Heart left ventricle (tissue), 13 donors: Measurements from ENCODE around the gene HIRIP3.

ENCODE experiments used
- POLR2A ChIP-seq, 2 donors: fragments of 450-650 bp; IDR thresholded peaks; one replicate each; pipeline ENCODE4 v1.6.1; 2017; ENCODE audit warnings: antibody characterized with exemption in 2 of 2, mild to moderate bottlenecking in 2 of 2, moderate library complexity in 2 of 2
- TF ChIP-seq, protein P1 (sequence below), 12 donors: fragments of 200-600 bp; sonication (generic) in 4 of 12; IDR thresholded peaks; one replicate each; pipeline versions ENCODE4 v1.5.0 to v1.8.0; 2018 to 2022; ENCODE audit warnings: antibody characterized with exemption in 12 of 12, mild to moderate bottlenecking in 5 of 12
- donor health status: ischemic (EF 13 %, LVEDD 7.1; RV severe dilation, severe dysfunction).
- donor health status: DM: no; HTN: yes; CAD: no.
- donor health status: DM: no; HTN: no; CAD: no.
- donor health status: ischemic (EF 25% LVEDD 6.9; RV normal size, moderate dysfunction).
- donor health status: ischemic (EF 25% LVEDD 5.7; RV mildly dilated, moderate dysfunction).
- donor health status: ischemic (EF 35%, LVEDD 5.7; RV mildly dilated, moderate dysfunction).
- donor health status: nonischemic (EF 11% LVEDD 7.7; RV severe dilation, severe dysfunction).
- donor health status: DM: yes; HTN: yes; CAD: no.
- donor health status: PGD.
- donor health status: ischemic (EF 29% LVEDD 5.4; RV normal size, mild dysfunction).
- donor health status: nonischemic (EF 23%, LVEDD 6.1; RV moderate dilation, normal function).

GRCh38 chr16:30017277-30017656 is 21.9 kb upstream of the HIRIP3 start:
- TF ChIP-seq, protein P1, sequence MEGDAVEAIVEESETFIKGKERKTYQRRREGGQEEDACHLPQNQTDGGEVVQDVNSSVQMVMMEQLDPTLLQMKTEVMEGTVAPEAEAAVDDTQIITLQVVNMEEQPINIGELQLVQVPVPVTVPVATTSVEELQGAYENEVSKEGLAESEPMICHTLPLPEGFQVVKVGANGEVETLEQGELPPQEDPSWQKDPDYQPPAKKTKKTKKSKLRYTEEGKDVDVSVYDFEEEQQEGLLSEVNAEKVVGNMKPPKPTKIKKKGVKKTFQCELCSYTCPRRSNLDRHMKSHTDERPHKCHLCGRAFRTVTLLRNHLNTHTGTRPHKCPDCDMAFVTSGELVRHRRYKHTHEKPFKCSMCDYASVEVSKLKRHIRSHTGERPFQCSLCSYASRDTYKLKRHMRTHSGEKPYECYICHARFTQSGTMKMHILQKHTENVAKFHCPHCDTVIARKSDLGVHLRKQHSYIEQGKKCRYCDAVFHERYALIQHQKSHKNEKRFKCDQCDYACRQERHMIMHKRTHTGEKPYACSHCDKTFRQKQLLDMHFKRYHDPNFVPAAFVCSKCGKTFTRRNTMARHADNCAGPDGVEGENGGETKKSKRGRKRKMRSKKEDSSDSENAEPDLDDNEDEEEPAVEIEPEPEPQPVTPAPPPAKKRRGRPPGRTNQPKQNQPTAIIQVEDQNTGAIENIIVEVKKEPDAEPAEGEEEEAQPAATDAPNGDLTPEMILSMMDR (IDR thresholded peaks at IDR 0.05) = no peak
- TF ChIP-seq POLR2A (IDR thresholded peaks at IDR 0.05) = no peak
